K562 (cell line): Measurements from ENCODE around the gene HSD17B1. TPM values are rescaled to one million over a fixed set of nuclear protein-coding genes. Genes with fewer than 3 reads are reported as not detected.

Experiments used
- AFF1 ChIP-seq, 2 experiments: fragments of 450-650 bp; IDR thresholded peaks; 2 replicates each; pipeline ENCODE4 v1.6.1; 2018; ENCODE audit warnings: mild to moderate bottlenecking in 2 of 2, low read depth in 1 of 2; ENCODE audit not compliant: partially characterized antibody in 2 of 2
- DLX4 ChIP-seq: fragments of 250-450 bp; sonication (Bioruptor Pico); IDR thresholded peaks from 2 replicates; pipeline ENCODE4 v1.6.1; 2021; ENCODE audit warnings: mild to moderate bottlenecking
- ESRRB ChIP-seq: fragments of 250-450 bp; sonication (Bioruptor Pico); IDR thresholded peaks from 2 replicates; pipeline ENCODE4 v1.5.0; 2020; ENCODE audit warnings: mild to moderate bottlenecking, moderate library complexity, borderline replicate concordance
- ID3 ChIP-seq, 2 experiments: fragments of 250-450 bp in 1 of 2; fragments of 450-650 bp in 1 of 2; sonication (Bioruptor Pico) in 1 of 2; IDR thresholded peaks; 2 replicates each; pipeline versions ENCODE4 v1.6.1 to v1.8.0; 2016 to 2021; ENCODE audit warnings: mild to moderate bottlenecking in 2 of 2, moderate library complexity in 2 of 2, missing compliant biosample characterization in 1 of 2, missing genetic modification characterization in 1 of 2
- IRF2 ChIP-seq: sonication (generic); formaldehyde crosslinking; IDR thresholded peaks from 2 replicates; pipeline ENCODE4 v1.8.1; 2022; ENCODE audit warnings: mild to moderate bottlenecking, missing genetic modification reagents
- NFXL1 ChIP-seq: fragments of 450-650 bp; formaldehyde crosslinking; IDR thresholded peaks from 2 replicates; pipeline ENCODE4 v1.4.0; 2021; ENCODE audit warnings: mild to moderate bottlenecking
- PTTG1 ChIP-seq: fragments of 450-650 bp; IDR thresholded peaks from 2 replicates; pipeline ENCODE4 v1.6.1; 2016; ENCODE audit warnings: low read depth, mild to moderate bottlenecking, missing genetic modification characterization, missing compliant biosample characterization
- RUNX1 ChIP-seq: sonication (generic); IDR thresholded peaks from 2 replicates; pipeline ENCODE4 v1.6.1; 2016; ENCODE audit warnings: antibody characterized with exemption, low read depth
- TAF9B ChIP-seq: fragments of 450-650 bp; IDR thresholded peaks from 2 replicates; pipeline ENCODE4 v1.6.1; 2018; ENCODE audit warnings: mild to moderate bottlenecking; ENCODE audit not compliant: partially characterized antibody
- TARDBP ChIP-seq: fragments of 450-650 bp; IDR thresholded peaks from 2 replicates; pipeline ENCODE4 v1.6.1; 2016
- ZNF318 ChIP-seq, 2 experiments: fragments of 450-650 bp; IDR thresholded peaks; 2 replicates each; pipeline ENCODE4 v1.6.1; 2016; ENCODE audit warnings: mild to moderate bottlenecking in 2 of 2, borderline replicate concordance in 1 of 2, low read depth in 1 of 2, moderate library complexity in 1 of 2
- ZNF57 ChIP-seq: fragments of 450-650 bp; formaldehyde crosslinking; IDR thresholded peaks from 2 replicates; pipeline ENCODE4 v1.4.0; 2020; ENCODE audit warnings: mild to moderate bottlenecking, moderate library complexity
- polyA plus RNA-seq, 8 experiments: library from polyadenylated mRNA; depleted of rRNA in 4 of 8; stranded (reverse) in 5 of 8; unstranded in 3 of 8; fragments of >200 nt; fragmentation: Nextera tagmentation in 2 of 8; fragmentation: Illumina TruSeq in 1 of 8; extraction: Ambion mirVana in 2 of 8; extraction: Trizol in 1 of 8; gene quantifications; 2 replicates each; pipeline versions ENCODE4 v1.2.1 to v1.2.3, GENCODE V29; 2011 to 2014; ENCODE audit warnings: inconsistent platforms in 1 of 8, missing spikeins in 1 of 8
- total RNA-seq, 7 experiments: library from RNA; depleted of rRNA in 6 of 7; stranded (reverse); fragments of >200 nt in 6 of 7; fragmentation: Illumina TruSeq in 2 of 7; extraction: Trizol in 2 of 7; gene quantifications; 2 replicates each; pipeline versions ENCODE4 v1.2.1 to v1.2.3, GENCODE V29; 2011 to 2021; ENCODE audit warnings: low replicate concordance in 1 of 7

HSD17B1 gene
- total and polyA plus RNA-seq, 9 of the 15 experiments (the other 6 are each of a cell fraction or from before 2014, with no cell fraction given): 0.55 to 21.1 (median 3.6) TPM

GRCh38 chr17:42535155-42536047 lies 17.3 kb upstream of the HSD17B1 start (continued):
- peak in 1 of 2 experiments; percentile 70; a peak in 1 of 4 replicates for TF ChIP-seq ZNF318 (IDR thresholded peaks at IDR 0.05; ENCODE audit: borderline replicate concordance in 1 of 2, low read depth in 1 of 2)
- peak; percentile 74; the same call in 1 of the 2 replicates for TF ChIP-seq ZNF57 (CRISPR knock-in tag)
- TF ChIP-seq NFXL1: peak; percentile 89
- no peak for TF ChIP-seq RUNX1
- TF ChIP-seq IRF2 (CRISPR knock-in tag): no peak
- TF ChIP-seq DLX4 (CRISPR knock-in tag): no peak; the same call in 1 of the 2 replicates
- no peak for TF ChIP-seq ESRRB
- peak; percentile 91 for TF ChIP-seq PTTG1 (tag)
- TF ChIP-seq ID3 (CRISPR knock-in tag; IDR thresholded peaks at IDR 0.05): peak; percentile 81; the same call in 1 of the 2 replicates
- peak; percentile 98 for TF ChIP-seq ID3 (tag; IDR thresholded peaks at IDR 0.05)
- peak; percentile 72 for TF ChIP-seq TAF9B
- TF ChIP-seq AFF1 (IDR thresholded peaks at IDR 0.05; ENCODE audit: low read depth in 1 of 2, partially characterized antibody in 2 of 2): peak in 1 of 2 experiments; percentile 27
- TF ChIP-seq TARDBP: no peak
